ENCODE measurements around the gene COLEC12.

Gene COLEC12

DNA sequence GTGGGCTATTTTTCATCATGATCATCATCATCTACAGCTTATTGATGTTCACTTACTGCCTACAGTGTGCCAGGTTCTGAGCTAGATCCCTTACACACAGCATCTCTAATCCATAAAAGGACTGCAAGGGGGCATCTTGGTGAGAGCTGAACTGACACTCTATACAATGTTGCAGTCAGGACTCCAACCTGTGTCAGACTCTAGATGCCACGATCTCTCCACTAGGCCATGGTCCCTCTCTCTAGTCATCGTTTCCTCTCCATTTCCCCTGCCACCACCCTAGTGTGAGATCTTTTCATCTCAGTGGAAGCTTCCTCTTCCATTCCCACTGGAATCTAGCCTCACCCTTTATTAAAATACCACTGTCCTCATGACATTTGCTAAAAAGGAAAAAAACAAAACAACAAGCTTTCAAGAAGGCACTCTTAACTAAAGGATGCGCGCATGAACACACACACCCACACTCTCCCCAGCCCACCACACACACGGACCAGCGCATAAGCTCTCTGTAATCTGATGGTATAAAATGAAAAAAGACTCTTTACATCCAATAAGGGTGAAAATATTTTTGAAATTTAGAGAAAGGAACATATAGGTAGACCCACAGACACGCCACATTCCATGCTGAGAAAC is 139.3 kb downstream of the COLEC12 start:
- no peak overlapping the region for H2BK15ac ChIP-seq (ENCODE audit: low read depth, poor library complexity, severe bottlenecking)
- WGBS = 91% methylated on average over 3 of the region's 7 CpGs
- H2AFZ ChIP-seq (ENCODE audit: low read depth, low read length) = no peak overlapping the region
- H3K4ac ChIP-seq (ENCODE audit: low read depth in 1 of 2, low read length in 2 of 2) = no peak overlapping the region
- H3K9ac ChIP-seq (ENCODE audit: low read length) = peak overlapping the region; percentile 73
- no peak overlapping the region for H2BK5ac ChIP-seq (ENCODE audit: low read depth, low read length, poor library complexity, severe bottlenecking)
- DNase-seq = no peak
- H3K18ac ChIP-seq (ENCODE audit: low read depth in 1 of 2, low read length in 2 of 2) = no peak overlapping the region
- peak overlapping the region in 1 of 2 experiments; percentile 50 for H3K4me3 ChIP-seq (ENCODE audit: insufficient read depth in 1 of 2, low read depth in 1 of 2, low read length in 2 of 2)
- H3K4me2 ChIP-seq (ENCODE audit: low read length, poor library complexity, severe bottlenecking) = no peak overlapping the region
- no peaks in the 10 kb centered on the region for H3K79me1 ChIP-seq (replicated peaks; ENCODE audit: low read length, poor library complexity, severe bottlenecking)
- H3K4me1 ChIP-seq (ENCODE audit: control insufficient read depth, insufficient read depth, low read depth, low read length) = peaks cover 17% of the 10 kb centered on the region
- H3K27ac ChIP-seq (ENCODE audit: low read length, poor library complexity, severe bottlenecking) = peak overlapping the region; percentile 11
- no peaks in the 10 kb centered on the region for H3K9me3 ChIP-seq (ENCODE audit: control insufficient read depth, low read length)
- H3K27me3 ChIP-seq (ENCODE audit: control insufficient read depth in 1 of 2, insufficient read depth in 1 of 2, low read length in 2 of 2) = no peaks in the 10 kb centered on the region
- H4K91ac ChIP-seq (ENCODE audit: low read length) = no peak overlapping the region
- peak overlapping the region; percentile 75 for H2AK5ac ChIP-seq (ENCODE audit: low read length, severe bottlenecking)
- no peak overlapping the region for H3K23ac ChIP-seq (ENCODE audit: low read length in 2 of 2)
- no peak overlapping the region for H4K8ac ChIP-seq (ENCODE audit: low read length)
- no peak overlapping the region for H2BK120ac ChIP-seq (ENCODE audit: low read depth, low read length)
- H2BK12ac ChIP-seq (ENCODE audit: low read length in 2 of 2) = no peak overlapping the region
- peaks cover 0 to 10% of the 10 kb centered on the region in 2 experiments for H3K36me3 ChIP-seq (ENCODE audit: control insufficient read depth in 1 of 2, insufficient read depth in 2 of 2, low read depth in 1 of 2, low read length in 2 of 2)
- no peak overlapping the region for H3K14ac ChIP-seq (ENCODE audit: low read length in 2 of 2)

DNA sequence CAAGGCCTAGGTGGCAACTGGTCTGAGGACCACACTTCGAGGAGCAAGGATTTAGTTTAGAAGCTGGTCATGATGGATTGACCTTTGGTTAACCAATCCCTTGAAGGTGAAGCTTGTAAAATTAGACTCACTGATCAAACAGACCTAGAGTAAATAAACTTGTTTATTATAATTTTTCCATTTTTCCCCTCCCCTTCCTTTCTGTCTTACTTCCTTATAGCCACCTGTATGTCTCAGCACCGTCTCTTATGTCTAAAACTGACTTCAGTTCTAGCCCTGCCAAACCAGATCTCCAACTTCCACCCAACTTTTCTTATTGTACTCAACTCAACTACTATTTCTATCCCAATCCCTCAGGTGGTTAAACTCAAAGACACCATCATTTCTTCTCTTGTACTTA is 139.8 kb downstream of the COLEC12 start:
- Histone ChIP-seq H3K36me3 (ENCODE audit: control insufficient read depth in 1 of 2, insufficient read depth in 2 of 2, low read depth in 1 of 2, low read length in 2 of 2) (peaks cover 0 to 15% of the 10 kb centered on the region in 2 experiments), H3K9ac (ENCODE audit: low read length) (no peak overlapping the region), H2BK5ac (ENCODE audit: low read depth, low read length, poor library complexity, severe bottlenecking) (no peak overlapping the region), H3K27ac (ENCODE audit: low read length, poor library complexity, severe bottlenecking) (no peak overlapping the region), H3K27me3 (ENCODE audit: control insufficient read depth in 1 of 2, insufficient read depth in 1 of 2, low read length in 2 of 2) (no peaks in the 10 kb centered on the region), H3K14ac (ENCODE audit: low read length in 2 of 2) (no peak overlapping the region), H3K9me3 (ENCODE audit: control insufficient read depth, low read length) (no peaks in the 10 kb centered on the region), H4K91ac (ENCODE audit: low read length) (no peak overlapping the region), H3K4me2 (ENCODE audit: low read length, poor library complexity, severe bottlenecking) (no peak overlapping the region), H2BK120ac (ENCODE audit: low read depth, low read length) (no peak overlapping the region), H2AFZ (ENCODE audit: low read depth, low read length) (no peak overlapping the region), H3K18ac (ENCODE audit: low read depth in 1 of 2, low read length in 2 of 2) (no peak overlapping the region), H3K4me3 (ENCODE audit: insufficient read depth in 1 of 2, low read depth in 1 of 2, low read length in 2 of 2) (no peak overlapping the region), H3K4ac (ENCODE audit: low read depth in 1 of 2, low read length in 2 of 2) (no peak overlapping the region), H2AK5ac (ENCODE audit: low read length, severe bottlenecking) (no peak overlapping the region), H3K79me1 (replicated peaks; ENCODE audit: low read length, poor library complexity, severe bottlenecking) (no peaks in the 10 kb centered on the region), H2BK15ac (ENCODE audit: low read depth, poor library complexity, severe bottlenecking) (no peak overlapping the region), H4K8ac (ENCODE audit: low read length) (no peak overlapping the region), H3K4me1 (ENCODE audit: control insufficient read depth, insufficient read depth, low read depth, low read length) (peaks cover 13% of the 10 kb centered on the region), H2BK12ac (ENCODE audit: low read length in 2 of 2) (no peak overlapping the region), H3K23ac (ENCODE audit: low read length in 2 of 2) (no peak overlapping the region)
- WGBS = 91% methylated on average over 2 of the region's 2 CpGs
- DNase-seq = no peak

DNA sequence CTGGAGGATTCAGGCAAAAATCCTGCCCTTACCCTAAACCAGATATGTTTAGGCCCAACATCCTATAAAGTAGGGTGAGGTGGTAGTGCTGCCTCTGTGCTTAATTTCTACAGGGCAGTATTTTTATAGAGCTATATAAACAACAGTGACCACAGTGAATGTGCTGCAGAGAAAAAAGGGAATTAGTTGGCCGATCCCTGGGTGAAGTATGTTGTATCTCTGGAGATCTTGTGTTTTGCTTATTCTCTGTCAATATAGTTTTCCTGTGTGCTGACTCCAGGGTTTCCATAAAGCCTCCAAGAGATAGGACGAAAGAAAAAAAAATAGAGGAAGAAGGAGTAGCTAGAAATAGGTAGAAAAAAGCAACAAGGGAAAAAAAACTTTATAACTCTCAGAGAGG is 143.7 kb downstream of the COLEC12 start:
- H3K27me3 ChIP-seq (ENCODE audit: control insufficient read depth in 1 of 2, insufficient read depth in 1 of 2, low read length in 2 of 2) = no peaks in the 10 kb centered on the region
- H2BK12ac ChIP-seq (ENCODE audit: low read length in 2 of 2) = no peak overlapping the region
- H3K4me3 ChIP-seq (ENCODE audit: insufficient read depth in 1 of 2, low read depth in 1 of 2, low read length in 2 of 2) = no peak overlapping the region
- H2BK5ac ChIP-seq (ENCODE audit: low read depth, low read length, poor library complexity, severe bottlenecking) = no peak overlapping the region
- H4K8ac ChIP-seq (ENCODE audit: low read length) = no peak overlapping the region
- H3K23ac ChIP-seq (ENCODE audit: low read length in 2 of 2) = no peak overlapping the region
- H3K14ac ChIP-seq (ENCODE audit: low read length in 2 of 2) = no peak overlapping the region
- H2BK15ac ChIP-seq (ENCODE audit: low read depth, poor library complexity, severe bottlenecking) = no peak overlapping the region
- no peak overlapping the region for H3K4ac ChIP-seq (ENCODE audit: low read depth in 1 of 2, low read length in 2 of 2)
- peak overlapping the region in 1 of 2 experiments; percentile 58 for H3K18ac ChIP-seq (ENCODE audit: low read depth in 1 of 2, low read length in 2 of 2)
- no peak overlapping the region for H2AK5ac ChIP-seq (ENCODE audit: low read length, severe bottlenecking)
- no peak overlapping the region for H3K27ac ChIP-seq (ENCODE audit: low read length, poor library complexity, severe bottlenecking)
- WGBS = 56% methylated on average over 2 of the region's 2 CpGs
- H3K79me1 ChIP-seq (replicated peaks; ENCODE audit: low read length, poor library complexity, severe bottlenecking) = no peaks in the 10 kb centered on the region
- H3K9ac ChIP-seq (ENCODE audit: low read length) = no peak overlapping the region
- H2AFZ ChIP-seq (ENCODE audit: low read depth, low read length) = no peak overlapping the region
- no peak overlapping the region for H4K91ac ChIP-seq (ENCODE audit: low read length)
- H3K4me1 ChIP-seq (ENCODE audit: control insufficient read depth, insufficient read depth, low read depth, low read length) = peaks cover 3% of the 10 kb centered on the region
- H3K9me3 ChIP-seq (ENCODE audit: control insufficient read depth, low read length) = no peaks in the 10 kb centered on the region
- no peak overlapping the region for H3K4me2 ChIP-seq (ENCODE audit: low read length, poor library complexity, severe bottlenecking)
- peaks cover 0 to 34% of the 10 kb centered on the region in 2 experiments for H3K36me3 ChIP-seq (ENCODE audit: control insufficient read depth in 1 of 2, insufficient read depth in 2 of 2, low read depth in 1 of 2, low read length in 2 of 2)
- no peak overlapping the region for H2BK120ac ChIP-seq (ENCODE audit: low read depth, low read length)
- DNase-seq = peak; percentile 55

DNA sequence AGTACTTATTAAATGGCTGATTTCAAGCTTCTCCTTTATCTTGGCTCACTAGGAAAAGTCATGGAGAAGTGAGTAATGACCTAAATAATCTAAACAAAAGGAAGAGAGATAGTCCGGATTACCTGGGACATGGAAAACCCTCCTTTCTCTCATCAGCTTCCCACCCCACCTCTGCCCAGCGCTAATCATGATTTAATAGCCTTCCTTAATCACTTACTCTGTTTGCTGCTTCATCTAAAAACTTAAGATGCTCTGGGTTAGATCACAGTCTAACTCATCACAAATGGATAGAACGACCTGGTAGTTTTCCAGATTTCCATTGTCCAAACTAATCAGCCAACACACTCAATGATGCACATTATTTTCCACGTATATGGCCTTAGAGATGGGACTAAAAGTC is 144.8 kb downstream of the COLEC12 start:
- Histone ChIP-seq H3K9ac (ENCODE audit: low read length) (no peak overlapping the region), H3K9me3 (ENCODE audit: control insufficient read depth, low read length) (no peaks in the 10 kb centered on the region), H3K4me2 (ENCODE audit: low read length, poor library complexity, severe bottlenecking) (no peak overlapping the region), H3K36me3 (ENCODE audit: control insufficient read depth in 1 of 2, insufficient read depth in 2 of 2, low read depth in 1 of 2, low read length in 2 of 2) (peaks cover 0 to 34% of the 10 kb centered on the region in 2 experiments), H2AFZ (ENCODE audit: low read depth, low read length) (no peak overlapping the region), H2BK120ac (ENCODE audit: low read depth, low read length) (no peak overlapping the region), H3K4ac (ENCODE audit: low read depth in 1 of 2, low read length in 2 of 2) (no peak overlapping the region), H2AK5ac (ENCODE audit: low read length, severe bottlenecking) (no peak overlapping the region), H3K27ac (ENCODE audit: low read length, poor library complexity, severe bottlenecking) (no peak overlapping the region), H4K8ac (ENCODE audit: low read length) (no peak overlapping the region), H3K4me1 (ENCODE audit: control insufficient read depth, insufficient read depth, low read depth, low read length) (no peaks in the 10 kb centered on the region), H3K18ac (ENCODE audit: low read depth in 1 of 2, low read length in 2 of 2) (no peak overlapping the region), H3K27me3 (ENCODE audit: control insufficient read depth in 1 of 2, insufficient read depth in 1 of 2, low read length in 2 of 2) (no peaks in the 10 kb centered on the region), H3K23ac (ENCODE audit: low read length in 2 of 2) (no peak overlapping the region), H2BK15ac (ENCODE audit: low read depth, poor library complexity, severe bottlenecking) (no peak overlapping the region), H4K91ac (ENCODE audit: low read length) (no peak overlapping the region), H3K4me3 (ENCODE audit: insufficient read depth in 1 of 2, low read depth in 1 of 2, low read length in 2 of 2) (no peak overlapping the region), H3K79me1 (replicated peaks; ENCODE audit: low read length, poor library complexity, severe bottlenecking) (no peaks in the 10 kb centered on the region), H2BK5ac (ENCODE audit: low read depth, low read length, poor library complexity, severe bottlenecking) (no peak overlapping the region), H3K14ac (ENCODE audit: low read length in 2 of 2) (no peak overlapping the region), H2BK12ac (ENCODE audit: low read length in 2 of 2) (no peak overlapping the region)
- no peak for DNase-seq
- WGBS = 84% methylated on average over 4 of the region's 4 CpGs

Data from mesenchymal stem cell (in vitro differentiated cells and primary cell).